HG03432 (cell line): ENCODE data around the gene KCNT2.

Source experiments
- ATAC-seq: cut with Tn5 transposase; IDR thresholded peaks from one replicate; pipeline ENCODE4 v1.9.1; 2021; ENCODE audit warnings: mild to moderate bottlenecking, moderate library complexity; ENCODE audit not compliant: unreplicated experiment

The KCNT2 gene

DNA sequence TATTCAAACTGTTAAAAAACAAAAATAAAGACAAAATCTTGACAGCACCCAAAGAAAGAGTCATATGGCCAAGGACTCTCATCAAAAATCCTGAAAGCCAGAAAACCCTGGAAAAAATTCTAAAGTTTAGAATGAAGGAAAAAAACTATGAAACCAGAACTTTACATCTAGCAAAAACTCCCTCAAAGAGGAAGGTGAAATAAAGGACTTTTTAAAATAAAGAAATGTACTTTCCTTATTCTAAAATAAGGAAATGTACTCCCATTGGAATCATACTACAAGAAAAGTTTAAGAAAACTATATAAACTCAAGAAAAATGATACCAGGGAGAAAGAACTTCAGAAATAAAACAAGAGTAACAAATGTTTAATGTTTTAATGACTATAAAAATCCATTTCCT is 206.3 kb downstream of the KCNT2 start:
- no peak for ATAC-seq

DNA sequence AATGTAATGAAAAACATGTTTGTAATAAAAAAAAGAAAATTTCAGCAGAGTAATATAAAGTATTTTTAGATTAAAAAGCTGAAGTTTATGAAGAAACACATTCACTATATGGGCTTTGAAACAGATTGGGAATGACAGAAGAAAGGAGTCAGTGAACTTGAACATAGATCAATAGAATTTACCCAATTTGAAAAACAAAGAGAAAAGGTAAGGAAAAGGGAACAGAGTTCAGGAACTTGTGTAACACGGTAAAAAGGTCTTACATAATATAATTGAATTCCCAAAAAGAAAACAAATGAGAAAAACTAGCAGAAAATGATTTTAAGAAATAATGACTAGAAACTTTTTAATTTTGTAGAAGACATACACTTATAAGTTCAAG is 206.8 kb downstream of the KCNT2 start:
- ATAC-seq = no peak

DNA sequence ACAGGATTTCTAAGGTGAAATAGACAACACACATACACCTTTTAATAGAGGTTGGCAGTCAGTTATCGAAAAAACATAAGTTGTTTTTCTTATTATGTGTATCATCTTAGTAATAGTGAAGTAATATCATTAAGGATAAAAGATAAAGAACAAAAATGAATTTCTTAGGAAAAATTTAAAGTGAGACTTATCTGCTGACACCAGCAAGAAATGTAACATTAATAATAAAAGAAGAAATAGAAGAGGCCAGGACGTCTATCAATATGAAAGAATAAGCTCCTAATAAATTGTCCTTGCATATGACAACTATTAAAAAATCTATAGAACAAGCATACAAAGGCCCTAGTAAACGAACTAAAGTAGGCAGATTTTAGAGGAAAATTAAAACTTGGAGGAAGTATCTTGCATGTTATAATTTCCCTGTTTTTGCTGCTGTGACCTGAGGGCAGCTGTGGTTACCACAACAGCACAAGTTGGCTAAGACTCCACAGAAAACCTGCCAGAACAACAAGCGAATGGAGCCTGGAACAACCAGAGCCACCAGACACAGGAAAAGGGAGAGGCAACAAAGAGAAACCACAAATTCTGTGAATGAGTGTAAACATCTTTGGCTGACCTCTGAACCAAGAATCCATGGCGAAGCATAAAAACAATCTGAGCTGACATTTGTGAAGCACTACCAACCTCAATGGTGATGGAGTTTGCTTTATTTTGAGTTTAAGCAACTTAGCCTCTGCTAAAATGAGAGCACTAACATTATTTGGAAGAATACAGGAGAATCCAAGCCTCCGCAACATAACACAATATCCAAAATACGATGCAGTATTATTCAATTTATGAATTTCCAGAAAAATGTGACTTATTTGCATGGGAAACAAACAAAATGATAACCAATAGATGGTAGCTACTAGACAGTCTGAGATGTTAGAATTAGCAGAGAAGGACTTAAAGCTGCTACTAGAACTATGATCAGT is 207.5 kb downstream of the KCNT2 start:
- no peak for ATAC-seq

DNA sequence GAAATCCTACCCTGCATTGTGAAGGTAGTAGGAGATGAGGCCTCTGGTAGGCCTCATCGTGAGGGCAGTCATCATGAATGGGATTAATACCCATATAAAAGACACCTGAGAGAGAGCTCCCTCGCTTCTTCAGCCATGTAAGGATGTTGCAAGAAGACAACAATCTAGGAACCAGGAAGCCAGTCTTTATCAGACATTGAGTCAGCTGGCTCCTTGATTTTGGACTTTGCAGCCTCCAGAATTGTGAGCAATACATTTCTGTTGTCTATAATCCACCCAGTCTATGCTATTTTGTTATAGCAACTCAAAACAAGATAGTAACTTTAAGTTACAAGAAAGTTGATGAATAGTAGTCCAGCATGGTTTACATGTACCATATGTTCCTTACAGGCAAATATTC is 208.5 kb downstream of the KCNT2 start:
- ATAC-seq = no peak

DNA sequence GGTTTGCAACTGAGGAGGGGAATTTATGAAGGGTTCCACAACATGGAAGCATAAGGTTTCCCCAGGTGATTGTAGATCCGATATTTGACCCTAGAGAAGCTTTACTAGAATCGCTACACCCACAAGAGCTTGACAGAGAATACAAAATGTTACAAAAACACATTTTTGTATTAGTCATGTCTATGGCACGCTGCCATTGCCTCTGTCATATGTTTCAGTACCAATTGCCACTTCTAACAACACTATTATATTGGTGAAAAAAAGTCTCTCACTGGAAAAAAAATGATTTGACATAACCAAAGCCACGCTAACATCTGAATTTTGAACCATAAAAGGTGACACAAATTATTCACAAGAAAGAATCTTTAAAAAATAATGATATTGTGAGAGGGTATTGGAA is 214.5 kb downstream of the KCNT2 start:
- no peak for ATAC-seq

DNA sequence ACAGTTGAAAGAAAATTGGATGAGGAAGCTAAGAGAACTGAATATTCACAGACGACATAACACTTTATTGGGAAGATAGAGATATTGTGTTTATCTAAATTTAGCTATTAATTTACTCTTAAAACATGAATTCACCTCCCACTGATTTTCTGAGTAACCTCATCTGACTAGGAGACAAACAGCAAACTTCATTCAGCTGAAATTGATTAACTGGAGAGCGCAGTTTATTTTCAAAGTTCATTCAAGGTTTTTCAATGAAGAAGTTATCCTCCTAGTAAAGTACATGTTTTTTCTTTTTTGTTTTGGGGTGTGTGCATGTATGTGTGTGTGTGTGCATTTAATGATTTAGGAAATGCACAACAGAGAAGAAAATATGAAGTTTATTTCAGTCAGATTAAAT is 215.0 kb downstream of the KCNT2 start:
- ATAC-seq = no peak

DNA sequence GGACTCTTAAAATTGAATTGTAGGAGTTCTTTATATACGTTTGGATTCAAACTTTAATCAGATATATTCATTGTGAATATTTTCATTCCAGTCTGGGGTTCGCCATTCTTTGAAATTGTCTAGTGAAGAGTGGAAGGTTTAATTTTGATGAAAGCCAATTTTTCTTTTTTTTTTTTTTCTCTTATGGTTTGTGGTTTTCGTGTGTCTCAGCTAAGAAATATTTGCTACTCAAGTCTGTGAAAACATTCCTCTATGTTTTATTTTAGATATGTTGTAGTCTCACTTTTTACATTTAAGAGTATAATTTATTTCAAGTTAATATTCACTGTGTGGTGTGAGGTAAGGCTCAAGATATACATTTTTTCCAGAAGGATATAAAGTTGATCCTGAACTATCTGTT is 220.5 kb downstream of the KCNT2 start:
- no peak for ATAC-seq

DNA sequence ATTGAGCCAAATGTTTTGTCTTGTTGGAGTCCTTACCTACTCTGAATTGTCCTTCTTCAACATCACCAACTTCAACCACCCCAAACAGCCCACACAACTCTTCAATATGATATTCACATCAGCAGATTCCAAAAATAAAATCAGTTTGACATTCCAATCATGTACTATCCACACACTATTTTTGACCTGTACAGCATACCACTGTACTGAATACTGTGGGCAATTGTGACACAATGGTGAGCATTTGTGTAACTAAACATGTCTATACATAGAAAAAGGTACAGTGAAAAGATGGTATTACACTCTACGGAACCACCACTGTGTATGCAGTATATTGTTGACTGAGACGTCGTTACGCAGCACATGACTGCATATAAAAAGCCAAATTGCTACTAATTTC is 223.1 kb downstream of the KCNT2 start:
- ATAC-seq = no peak

DNA sequence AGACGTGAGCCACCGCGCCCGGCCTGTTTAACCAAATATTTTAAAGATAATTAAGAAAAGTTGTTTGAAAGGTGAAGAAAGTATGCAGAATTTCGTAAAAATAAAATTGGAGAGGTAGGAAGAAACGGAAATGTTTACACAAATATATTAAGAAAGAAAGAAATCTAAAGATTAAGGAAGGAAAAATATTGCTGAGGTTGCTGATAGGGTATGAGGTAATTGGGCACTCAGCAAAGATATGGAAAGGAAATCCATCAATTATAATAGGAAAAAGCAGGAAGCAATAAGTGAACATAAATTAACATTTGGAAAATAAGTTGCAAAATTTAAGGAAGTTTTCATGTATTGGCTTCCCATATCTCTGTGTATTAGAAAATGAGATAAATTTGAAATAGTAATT is 225.9 kb downstream of the KCNT2 start:
- ATAC-seq = no peak

DNA sequence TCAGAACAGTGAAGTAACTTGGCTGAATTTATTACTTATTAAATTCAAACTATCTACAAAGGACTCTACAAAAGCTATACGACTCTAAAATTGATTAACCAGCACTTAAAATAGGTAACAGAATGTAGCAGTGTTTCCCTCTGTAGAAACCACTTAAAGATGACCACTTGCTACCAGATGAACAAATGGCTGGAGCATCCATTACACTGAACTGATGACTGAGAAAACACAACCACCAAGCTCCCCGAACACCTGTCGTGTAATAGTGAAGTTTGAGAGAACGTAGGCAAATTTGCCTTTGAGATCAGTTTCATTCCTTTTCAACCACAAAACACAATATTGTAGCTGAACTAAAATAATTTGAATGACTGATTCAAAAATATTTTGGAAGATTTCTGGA is 226.7 kb downstream of the KCNT2 start:
- ATAC-seq = no peak

DNA sequence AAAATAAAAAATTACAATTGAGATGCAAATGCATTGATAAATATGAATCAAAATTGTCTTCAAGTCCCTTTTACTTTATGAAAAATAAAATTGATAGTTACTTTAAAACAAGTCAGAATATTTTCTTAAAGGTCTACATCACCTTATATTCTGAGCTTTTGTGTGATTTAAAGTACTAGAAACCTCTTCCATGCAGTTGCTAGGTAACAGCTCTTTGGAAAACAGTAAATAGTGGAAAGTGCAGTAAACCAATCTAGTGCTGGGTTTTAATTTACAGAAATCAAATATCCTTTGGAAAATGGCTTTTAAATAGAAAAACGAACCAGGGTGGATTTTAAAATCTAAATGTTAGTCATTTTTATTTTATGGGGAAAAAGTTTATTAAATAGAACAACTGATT is 227.9 kb downstream of the KCNT2 start:
- ATAC-seq = no peak

DNA sequence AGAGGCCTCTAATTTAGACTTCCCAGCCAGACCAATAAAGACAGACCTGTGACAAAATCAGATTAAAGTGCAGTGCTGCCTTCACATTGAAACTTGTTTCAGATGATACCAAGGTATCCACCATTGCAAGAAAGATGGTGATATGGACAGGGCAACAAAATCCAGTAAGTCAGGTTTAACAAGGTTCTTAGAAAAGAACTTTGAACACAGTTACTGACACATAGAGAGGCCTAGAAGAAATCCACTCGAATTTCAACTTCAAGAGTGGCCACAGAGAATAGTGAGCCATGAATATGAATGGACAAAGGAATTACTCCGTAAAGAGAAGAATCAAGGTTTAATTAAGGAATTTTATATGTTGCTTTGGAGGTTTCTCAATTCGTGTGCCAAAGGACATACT is 230.4 kb downstream of the KCNT2 start:
- no peak for ATAC-seq

DNA sequence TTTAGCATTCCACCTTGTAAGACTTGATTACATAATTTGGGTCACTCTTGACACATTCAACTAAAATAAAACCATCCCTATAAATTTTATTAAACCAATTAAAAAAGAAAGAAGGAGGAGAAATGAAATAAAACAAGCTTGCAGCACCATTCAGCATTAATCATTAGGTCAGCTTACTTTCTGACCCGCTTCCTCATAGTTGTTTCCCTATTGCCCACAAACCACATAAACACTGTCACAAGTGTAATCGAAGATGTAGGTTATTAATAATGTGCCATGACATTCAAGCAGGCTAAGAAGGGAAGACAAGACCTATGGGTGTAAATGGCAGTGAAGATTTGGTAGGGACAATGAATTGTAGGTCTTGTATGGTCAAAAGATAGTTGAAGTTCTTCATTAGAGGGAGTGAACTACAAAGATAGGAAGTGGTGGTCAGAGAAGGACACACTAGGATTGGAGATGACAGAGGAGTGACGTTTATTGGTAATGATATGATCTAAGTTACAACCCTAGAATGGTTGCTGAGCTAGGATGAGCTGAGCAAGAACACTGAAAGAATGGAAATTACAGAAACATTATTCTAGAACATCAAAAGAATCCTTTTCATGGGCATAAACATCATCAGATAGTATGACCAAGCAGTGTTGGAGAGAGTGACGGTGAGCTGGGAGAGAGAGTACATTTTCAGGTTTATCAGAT is 231.5 kb downstream of the KCNT2 start:
- peak; percentile 34 for ATAC-seq

DNA sequence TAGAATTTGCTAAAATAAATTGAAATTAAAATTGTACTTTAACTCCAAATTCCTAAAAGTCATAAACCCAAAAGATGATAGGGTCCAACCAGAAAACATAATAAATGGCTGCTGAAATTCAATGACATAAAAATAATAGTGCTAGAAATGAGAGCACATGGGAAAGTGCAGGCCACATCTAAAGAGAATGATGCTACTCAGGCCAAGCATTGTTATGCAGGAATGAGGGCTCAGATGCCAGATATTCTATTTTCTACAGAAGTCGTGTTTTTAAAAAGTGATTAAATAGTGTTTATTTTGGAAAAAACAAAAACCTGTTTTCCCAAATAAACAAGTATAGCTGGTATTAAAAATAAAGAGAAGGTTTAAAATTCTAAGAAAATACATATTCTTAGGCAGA is 234.4 kb downstream of the KCNT2 start:
- no peak for ATAC-seq

DNA sequence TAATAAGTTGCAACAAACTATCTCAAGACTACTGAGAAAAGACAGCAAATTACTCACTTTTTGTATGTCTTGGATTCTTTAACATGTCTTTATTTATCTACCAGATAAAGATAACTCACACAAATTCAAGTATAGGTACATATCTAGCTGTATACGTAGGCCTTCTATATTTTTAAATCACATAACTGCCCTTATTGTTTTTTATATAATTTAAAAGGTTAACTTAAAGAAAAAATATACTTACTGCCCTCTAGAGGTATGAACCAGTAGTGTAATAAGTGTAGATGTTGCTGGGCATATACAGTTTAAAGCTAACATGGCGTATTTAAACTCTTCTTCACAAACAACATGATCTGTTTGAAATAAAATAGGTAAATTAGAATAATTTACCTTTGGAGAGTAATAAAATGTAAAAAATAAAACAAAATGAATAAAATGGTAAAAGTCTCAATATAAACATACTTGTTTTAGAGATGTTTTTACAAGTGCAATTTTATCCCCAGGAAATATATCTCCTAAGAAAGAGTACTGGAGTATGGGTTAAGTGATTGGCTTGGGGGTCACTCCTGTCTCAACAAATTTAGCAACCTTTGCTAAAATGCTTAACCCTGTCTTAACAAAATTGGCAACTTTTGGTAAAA is 235.2 kb downstream of the KCNT2 start:
- peak; percentile 85 for ATAC-seq

DNA sequence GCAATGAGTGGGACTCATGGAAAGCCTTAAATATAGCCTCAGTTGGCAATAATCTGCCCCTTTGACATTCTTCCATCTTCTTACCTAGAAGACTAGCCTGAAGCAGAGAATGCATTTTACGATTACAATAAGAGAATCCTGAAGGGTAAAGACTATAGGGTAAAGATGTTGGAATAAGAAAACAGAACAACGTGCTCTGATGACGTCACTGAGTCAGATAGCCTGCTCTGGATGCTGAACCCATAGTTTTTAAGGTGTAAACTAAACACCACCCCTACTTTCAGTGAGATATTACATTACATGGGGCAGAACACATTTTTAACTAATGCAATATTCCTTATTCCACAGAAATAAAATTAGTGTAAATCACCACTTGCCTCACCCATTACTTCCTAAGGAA is 240.4 kb downstream of the KCNT2 start:
- no peak for ATAC-seq

DNA sequence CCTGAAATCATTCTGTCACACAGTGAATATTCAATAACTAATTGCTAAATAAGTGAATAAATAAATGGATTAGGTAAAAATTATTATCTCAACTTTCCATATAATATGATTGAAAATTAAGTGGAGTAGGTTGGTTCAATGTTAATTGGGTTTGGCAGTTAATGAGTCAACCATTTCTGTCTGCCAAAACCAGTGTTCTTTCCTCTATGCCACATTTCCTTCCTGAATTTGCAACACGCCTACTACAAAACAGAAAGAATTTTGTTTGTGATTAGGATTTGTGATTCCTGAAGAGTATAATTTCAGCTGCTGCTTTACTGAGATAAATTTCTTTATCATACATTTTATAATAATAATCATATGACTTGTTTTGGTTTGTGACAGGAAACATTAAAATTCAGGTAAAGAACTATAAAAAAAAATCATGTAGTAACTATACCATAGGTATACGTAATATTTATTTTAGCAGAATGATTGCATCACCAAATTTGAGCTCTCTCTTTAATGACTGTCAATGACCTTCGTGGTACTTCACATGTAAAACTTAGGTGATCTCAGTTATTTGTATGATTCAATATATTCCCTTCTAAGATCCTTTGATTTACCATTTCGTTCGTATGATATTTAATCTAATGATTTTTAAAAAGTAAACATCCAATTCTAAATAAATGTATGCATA is 241.3 kb downstream of the KCNT2 start:
- no peak for ATAC-seq

DNA sequence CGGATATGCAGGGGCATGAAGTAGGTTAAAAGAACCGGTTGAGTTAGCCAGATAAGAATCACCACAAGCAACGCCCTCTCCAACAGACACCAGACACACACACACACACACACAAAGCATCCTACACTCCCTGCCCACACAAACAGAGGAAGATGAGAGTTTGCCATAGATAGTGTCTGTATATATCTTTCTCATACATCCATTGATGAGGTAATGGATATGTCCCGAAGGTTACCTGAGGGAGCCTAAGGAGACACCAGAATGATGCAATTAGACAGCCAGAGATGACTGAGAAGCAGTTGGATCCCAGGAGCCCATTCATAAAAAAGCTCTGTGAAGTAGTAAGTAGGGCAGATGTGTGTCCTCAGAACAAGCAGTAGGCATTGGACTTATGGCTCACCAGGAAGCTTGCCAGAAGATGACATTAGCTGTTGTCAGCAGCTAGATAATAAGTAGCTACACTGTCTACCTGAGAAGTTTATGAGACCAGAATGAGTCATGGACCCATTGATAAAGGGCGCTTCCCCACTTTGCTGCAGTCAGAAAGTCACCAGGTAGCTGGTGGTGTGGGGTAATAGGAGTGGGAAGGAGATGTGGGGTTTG is 247.0 kb downstream of the KCNT2 start:
- ATAC-seq = no peak

DNA sequence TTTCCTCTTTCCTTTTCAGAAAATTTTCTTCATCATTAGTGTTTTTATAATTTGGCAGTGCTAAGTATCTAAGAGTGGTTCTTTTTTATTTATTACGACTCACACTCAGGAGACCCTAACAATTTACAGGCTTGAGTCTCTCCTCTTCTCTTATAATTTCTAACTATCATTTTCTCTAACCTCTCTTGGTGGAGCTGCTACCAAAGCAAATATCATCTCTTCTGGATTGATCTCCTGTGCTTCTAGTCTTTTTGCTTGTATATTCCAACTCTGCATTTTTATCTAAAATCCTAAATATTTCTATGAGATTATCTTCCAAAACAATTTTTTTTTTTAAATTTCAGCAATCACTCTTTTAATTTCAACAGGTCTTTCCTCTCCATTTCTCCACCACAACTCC is 250.3 kb downstream of the KCNT2 start:
- no peak for ATAC-seq

DNA sequence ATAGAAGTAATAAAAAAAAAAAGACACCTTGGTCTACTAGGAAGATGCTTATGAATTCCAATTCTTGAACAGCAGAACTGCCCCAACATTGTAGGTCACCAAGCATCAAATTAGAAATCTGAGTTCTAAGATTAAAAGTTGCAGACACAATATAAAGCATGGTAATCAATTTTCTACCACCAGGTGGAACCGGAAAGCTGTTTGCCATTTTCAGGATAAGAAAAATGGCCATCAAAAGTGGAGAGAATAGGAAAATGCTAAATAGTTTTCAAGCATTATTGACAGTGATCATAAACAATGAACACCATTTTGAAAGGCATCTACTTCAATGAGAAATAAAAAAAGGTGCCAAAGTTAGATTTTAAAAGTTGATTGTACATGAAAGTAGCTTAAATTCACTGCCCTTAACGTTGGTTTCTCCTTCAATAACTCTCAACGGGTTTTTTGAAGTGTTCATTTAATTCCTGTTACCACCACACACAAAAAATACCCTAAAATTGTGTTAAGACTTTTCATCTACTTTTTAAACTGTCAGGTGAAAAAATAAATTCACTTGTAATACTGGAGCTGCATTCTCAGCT is 252.9 kb downstream of the KCNT2 start:
- ATAC-seq = no peak

DNA sequence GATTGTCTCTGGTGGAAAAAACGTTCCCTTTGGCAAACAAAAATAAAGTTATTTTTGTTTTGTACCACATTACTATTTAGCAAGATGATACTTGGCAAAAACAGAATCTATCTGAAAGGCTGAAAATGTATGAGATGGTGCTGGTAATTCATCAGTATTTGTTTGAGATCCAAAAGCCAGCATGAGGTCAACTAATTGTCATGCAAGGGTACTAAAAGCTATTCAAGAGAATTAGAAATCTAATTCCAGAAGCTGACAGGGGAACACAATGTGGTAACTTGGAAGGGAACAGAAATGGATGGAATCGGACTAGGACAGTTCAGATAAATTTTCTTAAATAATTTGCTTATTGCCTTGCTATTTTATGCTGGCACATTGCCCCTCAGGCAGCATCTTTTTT is 263.8 kb downstream of the KCNT2 start:
- ATAC-seq = no peak
